Activated CD4-positive, alpha-beta T cell treated with anti-CD3 and anti-CD28 coated beads, Interleukin-2, amount 10 ng/mL, durations not matched to agents 24 days and 14 days (primary cell): ENCODE data around the gene TMEM129. TPM values are rescaled to one million over a fixed set of nuclear protein-coding genes. Genes with fewer than 3 reads are reported as not detected.
"Not testable (repeated sequence)": the region's sequence is repeated elsewhere in the genome, so short reads cannot be mapped to it uniquely, and the experiment has no call there.

Source experiments
- DNase-seq: peaks from one replicate; pipeline ENCODE4 v3.0.0; 2022
- H3K27ac Mint-ChIP-seq: one replicate; pipeline ENCODE4 v1.8.0; 2022; ENCODE audit warnings: mild to moderate bottlenecking, mixed read lengths
- H3K27me3 Mint-ChIP-seq: one replicate; pipeline ENCODE4 v1.8.0; 2022; ENCODE audit warnings: mixed read lengths
- H3K36me3 Mint-ChIP-seq: one replicate; pipeline ENCODE4 v1.8.0; 2022; ENCODE audit warnings: low read depth, mild to moderate bottlenecking, mixed read lengths
- H3K4me1 Mint-ChIP-seq: one replicate; pipeline ENCODE4 v1.8.0; 2021; ENCODE audit warnings: mixed read lengths
- H3K4me3 Mint-ChIP-seq: one replicate; pipeline ENCODE4 v1.8.0; 2022; ENCODE audit warnings: mild to moderate bottlenecking, moderate library complexity, mixed read lengths
- H3K9me3 Mint-ChIP-seq: one replicate; pipeline ENCODE4 v1.8.0; 2021; ENCODE audit warnings: mixed read lengths
- intact Hi-C: fragments of 100-400 bp; cut with micrococcal nuclease; formaldehyde crosslinking; loops from one replicate; pipeline ENCODE4 v1.15.1; 2023
- total RNA-seq: library from RNA; stranded (reverse); gene quantifications from 2 replicates; pipeline ENCODE4 v1.2.3, GENCODE V29; 2022

Gene TMEM129
- total RNA-seq, 1 donor from 2014 or later: 27.8 TPM

GRCh38 chr4:1705732-1706131, 15.4 kb downstream of the TMEM129 start:
- peaks cover 70% of the 10 kb centered on the region for H3K36me3 Mint-ChIP-seq
- H3K27me3 Mint-ChIP-seq: no peaks in the 10 kb centered on the region
- no peak overlapping the region for H3K27ac Mint-ChIP-seq
- DNase-seq: no peak
- no peaks in the 10 kb centered on the region for H3K9me3 Mint-ChIP-seq
- H3K4me3 Mint-ChIP-seq: no peak overlapping the region
- H3K4me1 Mint-ChIP-seq: peaks cover 58% of the 10 kb centered on the region
- intact Hi-C loops: no loop called here

- H3K4me1 Mint-ChIP-seq: peaks cover 43% of the 10 kb centered on the region
- H3K27ac Mint-ChIP-seq: peak overlapping the region; percentile 53
Observed at GRCh38 chr4:1703867-1704266, 17.3 kb downstream of the TMEM129 start.

DNA sequence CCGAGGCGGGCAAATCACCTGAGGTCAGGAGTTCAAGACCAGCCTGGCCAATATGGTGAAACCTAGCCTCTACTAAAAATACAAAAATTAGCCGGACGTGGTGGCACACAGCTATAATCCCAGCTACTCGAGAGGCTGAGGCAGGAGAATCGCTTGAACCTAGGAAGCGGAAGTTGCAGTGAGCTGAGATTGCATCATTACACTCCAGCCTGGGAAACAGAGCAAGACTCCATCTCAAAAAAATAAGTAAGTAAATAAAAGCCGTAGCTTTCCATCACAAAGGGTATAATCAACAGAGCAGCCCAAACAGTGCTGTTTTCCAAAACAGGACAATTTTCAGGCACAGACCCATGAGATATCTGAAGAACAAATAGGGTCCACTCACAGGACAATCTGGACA, 19.5 kb downstream of the TMEM129 start:
- Mint-ChIP-seq H3K36me3 (peaks cover 60% of the 10 kb centered on the region), H3K4me1 (peaks cover 35% of the 10 kb centered on the region)
- H3K27ac Mint-ChIP-seq, H3K9me3 Mint-ChIP-seq, DNase-seq, intact Hi-C loops, H3K27me3 Mint-ChIP-seq, H3K4me3 Mint-ChIP-seq: not testable (repeated sequence)

More at GRCh38 chr4:1703867-1704266, 17.3 kb downstream of the TMEM129 start:
- no peak for DNase-seq
- peaks cover 65% of the 10 kb centered on the region for H3K36me3 Mint-ChIP-seq
- H3K4me3 Mint-ChIP-seq: no peak overlapping the region
- no peaks in the 10 kb centered on the region for H3K27me3 Mint-ChIP-seq
- intact Hi-C loops: no loop called here
- H3K9me3 Mint-ChIP-seq: no peaks in the 10 kb centered on the region

- Mint-ChIP-seq H3K4me1 (peaks cover 9% of the 10 kb centered on the region), H3K27me3 (no peaks in the 10 kb centered on the region), H3K4me3 (no peak overlapping the region), H3K36me3 (peaks cover 52% of the 10 kb centered on the region), H3K27ac (no peak overlapping the region), H3K9me3 (no peaks in the 10 kb centered on the region)
- intact Hi-C loops: no loop called here
- DNase-seq: no peak
Observed at GRCh38 chr4:1695913-1696312, 25.2 kb downstream of the TMEM129 start.

- no peaks in the 10 kb centered on the region for H3K27me3 Mint-ChIP-seq
- intact Hi-C loops: loop anchor here (1.0 kb wide), 2 partner anchors 17 to 33 kb away; no protein-coding TSS in a partner anchor
- H3K9me3 Mint-ChIP-seq: no peaks in the 10 kb centered on the region
- peak; percentile 93 for DNase-seq
- H3K36me3 Mint-ChIP-seq: peaks cover 55% of the 10 kb centered on the region
- H3K4me3 Mint-ChIP-seq: no peak overlapping the region
- H3K27ac Mint-ChIP-seq: peak overlapping the region; percentile 39
- peaks cover 7% of the 10 kb centered on the region for H3K4me1 Mint-ChIP-seq
Observed at GRCh38 chr4:1693131-1693896, 27.8 kb downstream of the TMEM129 start.

GRCh38 chr4:1691737-1692373, 29.3 kb downstream of the TMEM129 start:
- H3K9me3 Mint-ChIP-seq: no peaks in the 10 kb centered on the region

GRCh38 chr4:1690698-1691097, 30.4 kb downstream of the TMEM129 start:
- no peak overlapping the region for H3K4me3 Mint-ChIP-seq
- H3K9me3 Mint-ChIP-seq: no peaks in the 10 kb centered on the region
- intact Hi-C loops: no loop called here
- H3K27me3 Mint-ChIP-seq: no peaks in the 10 kb centered on the region
- peaks cover 5% of the 10 kb centered on the region for H3K4me1 Mint-ChIP-seq
- no peak for DNase-seq
- H3K36me3 Mint-ChIP-seq: peaks cover 42% of the 10 kb centered on the region
- H3K27ac Mint-ChIP-seq: no peak overlapping the region

More at GRCh38 chr4:1691737-1692373, 29.3 kb downstream of the TMEM129 start:
- H3K36me3 Mint-ChIP-seq: peaks cover 51% of the 10 kb centered on the region
- DNase-seq: no peak
- H3K27ac Mint-ChIP-seq: no peak overlapping the region
- no peaks in the 10 kb centered on the region for H3K27me3 Mint-ChIP-seq
- no peak overlapping the region for H3K4me3 Mint-ChIP-seq
- peaks cover 7% of the 10 kb centered on the region for H3K4me1 Mint-ChIP-seq
- intact Hi-C loops: no loop called here

DNA sequence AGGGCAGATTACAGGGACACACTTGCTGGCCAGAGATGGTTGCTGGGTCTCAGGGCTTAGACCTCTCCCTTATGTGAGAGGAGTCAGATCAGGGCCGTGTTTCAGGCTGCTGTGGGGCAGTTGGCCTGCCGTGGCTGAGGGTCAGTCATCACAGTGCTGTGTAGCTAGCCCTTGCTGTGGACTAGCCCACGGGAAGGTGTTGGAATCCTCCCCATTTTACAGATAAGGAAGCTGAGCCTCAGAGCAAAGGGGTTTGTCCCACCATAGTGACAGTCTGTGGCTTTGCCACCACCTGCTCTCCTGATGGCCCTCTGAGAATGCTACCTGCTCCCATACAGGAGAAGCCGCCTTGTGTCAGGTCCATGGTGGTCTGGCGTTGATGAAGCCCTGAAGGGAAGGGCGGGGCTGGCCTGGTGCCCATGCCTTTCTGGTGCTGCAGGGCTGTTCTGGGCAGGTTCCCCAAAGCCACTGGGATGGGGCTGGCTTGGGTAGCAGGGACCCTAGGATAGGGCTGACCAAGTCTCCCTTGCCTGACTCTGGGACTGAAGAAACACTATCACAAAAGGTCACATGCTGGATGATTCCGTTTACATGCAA, 34.6 kb downstream of the TMEM129 start:
- peaks cover 20% of the 10 kb centered on the region for H3K36me3 Mint-ChIP-seq
- peaks cover 12% of the 10 kb centered on the region for H3K4me1 Mint-ChIP-seq
- intact Hi-C loops: no loop called here
- peak; percentile 64 for DNase-seq
- H3K4me3 Mint-ChIP-seq: no peak overlapping the region
- no peaks in the 10 kb centered on the region for H3K27me3 Mint-ChIP-seq
- no peaks in the 10 kb centered on the region for H3K9me3 Mint-ChIP-seq
- H3K27ac Mint-ChIP-seq: no peak overlapping the region

DNA sequence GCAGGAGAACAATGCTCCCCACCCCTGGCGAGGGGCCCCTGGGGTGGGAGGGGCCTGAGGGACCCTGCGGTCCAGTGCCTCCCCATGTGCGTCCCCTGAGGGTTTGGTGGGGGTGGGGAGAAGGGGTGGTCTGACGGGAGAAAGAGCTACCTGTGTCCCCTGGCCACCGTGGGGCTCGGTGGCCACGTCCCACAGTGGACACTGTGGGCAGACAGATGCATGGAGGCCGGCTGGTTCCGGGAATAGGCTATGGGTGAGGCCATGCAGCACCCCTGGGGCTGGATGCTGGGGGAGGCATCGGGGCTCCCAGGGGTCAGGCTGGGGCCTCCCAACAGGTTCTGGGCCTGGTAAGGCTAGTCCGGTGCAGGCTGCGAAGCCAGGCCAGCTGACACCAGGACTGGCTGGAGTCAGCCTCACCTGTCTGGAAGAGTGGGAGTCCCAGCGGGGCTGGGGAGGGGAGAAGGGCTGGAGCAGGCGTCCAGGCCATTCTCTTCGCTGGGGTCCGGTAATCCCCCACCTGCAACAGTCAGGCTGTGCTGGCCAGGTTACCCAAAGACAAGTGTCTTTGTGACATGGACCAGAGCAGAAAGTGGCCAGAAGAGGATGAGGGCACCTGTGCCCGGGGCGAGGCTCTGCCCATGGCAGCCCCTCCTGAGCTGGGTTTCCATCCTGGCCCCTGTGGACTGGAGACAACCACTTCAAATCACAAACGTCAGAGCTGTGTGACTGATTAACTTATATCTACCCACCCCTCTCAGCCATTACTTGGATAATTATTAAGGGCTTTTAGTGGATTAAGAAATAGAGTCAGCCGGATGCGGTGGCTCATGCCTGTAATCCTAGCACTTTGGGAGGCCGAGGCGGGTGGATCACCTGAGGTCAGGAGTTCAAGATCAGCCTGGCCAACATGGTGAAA, 35.6 kb downstream of the TMEM129 start:
- no peak for DNase-seq
- Mint-ChIP-seq H3K27me3 (peaks cover 2% of the 10 kb centered on the region), H3K36me3 (peaks cover 13% of the 10 kb centered on the region), H3K4me3 (no peak overlapping the region), H3K9me3 (no peaks in the 10 kb centered on the region), H3K4me1 (peaks cover 12% of the 10 kb centered on the region), H3K27ac (no peak overlapping the region)
- intact Hi-C loops: loop anchor here (2.0 kb wide), 1 partner anchor 37 kb away; no protein-coding TSS in a partner anchor

DNA sequence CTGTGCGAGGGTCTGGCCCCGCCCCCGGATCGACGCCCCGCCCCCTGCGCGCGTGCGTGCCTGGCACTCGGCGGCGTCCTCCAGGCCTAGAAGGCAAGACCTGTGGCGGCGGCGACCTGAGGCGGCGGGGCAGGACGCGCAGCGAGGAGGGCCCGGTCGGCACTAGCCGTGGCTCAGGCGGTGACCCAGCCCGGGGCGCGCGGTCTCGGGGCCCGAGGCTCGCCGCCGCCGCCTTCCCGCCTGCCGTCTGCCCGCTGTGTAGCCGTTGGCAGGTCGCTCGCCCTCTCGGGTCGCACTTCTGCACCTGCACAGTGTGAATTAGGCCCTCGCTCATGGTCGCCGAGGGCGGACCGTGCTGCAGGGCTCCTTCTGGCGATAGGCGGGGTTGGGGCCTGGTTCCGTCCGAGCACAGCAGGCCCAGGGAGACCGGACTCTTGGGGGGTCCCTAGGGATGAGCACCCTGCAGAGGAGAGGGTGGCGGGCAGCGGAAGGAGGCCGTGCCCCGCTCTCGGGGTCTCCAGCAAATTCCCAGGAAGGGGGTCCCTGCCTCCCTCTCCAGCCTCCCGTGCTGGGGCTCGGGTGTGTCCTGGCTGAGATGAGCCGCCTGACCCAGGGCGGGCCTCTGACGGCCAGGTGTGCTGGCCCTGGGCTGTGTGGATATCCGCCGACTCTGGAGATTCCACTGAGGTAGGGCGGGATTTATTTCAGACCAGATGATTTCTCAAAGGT, 36.5 kb downstream of the TMEM129 start:
- Mint-ChIP-seq H3K4me3 (peak overlapping the region; percentile 51), H3K4me1 (peaks cover 12% of the 10 kb centered on the region), H3K27ac (no peak overlapping the region), H3K27me3 (peaks cover 2% of the 10 kb centered on the region), H3K36me3 (peaks cover 9% of the 10 kb centered on the region), H3K9me3 (no peaks in the 10 kb centered on the region)
- intact Hi-C loops: loop anchor here (1.0 to 5.0 kb wide), 3 partner anchors 28 to 437 kb away; partner anchors contain the start of genes CTBP1 and SLBP
- peak; percentile 99 for DNase-seq

GRCh38 chr4:1683736-1684505, 37.2 kb downstream of the TMEM129 start, which contains the start of gene FAM53A:
TSS of gene FAM53A (minus strand) at chr4:1684313. CDS start at chr4:1668741, 15,572 bp downstream.
- no peak for DNase-seq
- Mint-ChIP-seq H3K27ac (peak within 1 kb of the TSS; percentile 88), H3K4me1 (peaks cover 12% of the 10 kb centered on the region), H3K27me3 (peaks cover 2% of the 10 kb centered on the region), H3K36me3 (peaks cover 5% of the 10 kb centered on the region), H3K9me3 (no peaks in the 10 kb centered on the region), H3K4me3 (peak within 1 kb of the TSS; percentile 83)
- intact Hi-C loops: loop anchor here (1.0 to 5.0 kb wide), 3 partner anchors 28 to 437 kb away; partner anchors contain the start of genes CTBP1 and SLBP

- H3K27ac Mint-ChIP-seq: peak overlapping the region; percentile 88
- H3K9me3 Mint-ChIP-seq: no peaks in the 10 kb centered on the region
- peaks cover 3% of the 10 kb centered on the region for H3K36me3 Mint-ChIP-seq
- peaks cover 2% of the 10 kb centered on the region for H3K27me3 Mint-ChIP-seq
- DNase-seq: no peak
- H3K4me1 Mint-ChIP-seq: peaks cover 12% of the 10 kb centered on the region
- intact Hi-C loops: loop anchor here (5.0 kb wide), 1 partner anchor 436 kb away; the partner anchor contains the start of gene CTBP1
- H3K4me3 Mint-ChIP-seq: peak overlapping the region; percentile 83
Observed at GRCh38 chr4:1683261-1683735, 37.8 kb downstream of the TMEM129 start.
